Neural cell (in vitro differentiated cells): Measurements from ENCODE around the gene SEZ6L2. TPM values are rescaled to one million over a fixed set of nuclear protein-coding genes. Genes with fewer than 3 reads are reported as not detected.

Experiments used
- H2AFZ ChIP-seq: fragments of 200-600, 300-800 bp; sonication (generic), shearing (Covaris generic); 2 replicates; pipeline ENCODE4 v1.6.0; 2014; ENCODE audit warnings: low read depth, mild to moderate bottlenecking, antibody characterized with exemption, low read length, moderate library complexity
- H3F3A ChIP-seq: fragments of 200-600 bp; shearing (Covaris generic); 2 replicates; pipeline ENCODE4 v1.6.1; 2016; ENCODE audit warnings: mild to moderate bottlenecking, moderate library complexity, mixed read lengths, antibody characterized with exemption, low read length; ENCODE audit not compliant: insufficient read depth, poor library complexity, severe bottlenecking
- H3K27ac ChIP-seq: fragments of 200-600, 300-800 bp; sonication (generic), shearing (Covaris generic); 2 replicates; pipeline ENCODE4 v1.5.1; 2014; ENCODE audit warnings: mild to moderate bottlenecking, low read length, moderate library complexity
- H3K27me3 ChIP-seq: fragments of 300-800, 200-600 bp; sonication (generic), shearing (Covaris generic); 2 replicates; pipeline ENCODE4 v1.6.0; 2014; ENCODE audit warnings: mild to moderate bottlenecking, low read depth, low read length, moderate library complexity; ENCODE audit not compliant: insufficient read depth
- H3K36me3 ChIP-seq: fragments of 300-800, 200-600 bp; sonication (generic), shearing (Covaris generic); 2 replicates; pipeline ENCODE4 v1.5.1; 2014; ENCODE audit warnings: mild to moderate bottlenecking, antibody characterized with exemption, low read length, moderate library complexity; ENCODE audit not compliant: insufficient read depth
- H3K4me2 ChIP-seq: fragments of 300-800, 200-600 bp; sonication (generic), shearing (Covaris generic); 2 replicates; pipeline ENCODE4 v1.6.0; 2014; ENCODE audit warnings: mild to moderate bottlenecking, low read length
- H3K4me3 ChIP-seq: fragments of 300-800, 200-600 bp; sonication (generic), shearing (Covaris generic); 2 replicates; pipeline ENCODE4 v1.5.1; 2014; ENCODE audit warnings: mild to moderate bottlenecking, low read length, moderate library complexity
- H3K79me2 ChIP-seq: fragments of 200-600 bp; shearing (Covaris generic); replicated peaks from 2 replicates; pipeline ENCODE4 v1.6.0; 2014; ENCODE audit warnings: mild to moderate bottlenecking, low read length, moderate library complexity; ENCODE audit not compliant: insufficient read depth
- H3K9ac ChIP-seq: fragments of 300-800, 200-600 bp; sonication (generic), shearing (Covaris generic); 2 replicates; pipeline ENCODE4 v1.6.1; 2016; ENCODE audit warnings: mild to moderate bottlenecking, low read length, mixed read lengths
- H3K9me2 ChIP-seq: fragments of 200-600 bp; shearing (Covaris generic); 2 replicates; pipeline ENCODE4 v1.6.1; 2016; ENCODE audit warnings: mild to moderate bottlenecking, low read length, mixed read lengths; ENCODE audit not compliant: insufficient read depth
- H3K9me3 ChIP-seq: fragments of 200-600, 300-800 bp; sonication (generic), shearing (Covaris generic); 2 replicates; pipeline ENCODE4 v1.6.1; 2016; ENCODE audit warnings: mild to moderate bottlenecking, mixed run types, low read length, moderate library complexity, mixed read lengths
- H4K20me1 ChIP-seq: fragments of 200-600 bp; shearing (Covaris generic); 2 replicates; pipeline ENCODE4 v1.6.1; 2016; ENCODE audit warnings: mild to moderate bottlenecking, mixed run types; ENCODE audit not compliant: insufficient read depth
- EZH2 ChIP-seq: fragments of 200-600, 300-800 bp; shearing (Covaris generic), sonication (generic); IDR thresholded peaks from 2 replicates; pipeline ENCODE4 v1.6.1; 2014; ENCODE audit warnings: antibody characterized with exemption, low read length, borderline replicate concordance, mild to moderate bottlenecking; ENCODE audit not compliant: insufficient read depth, poor library complexity, severe bottlenecking
- MXI1 ChIP-seq: fragments of 450-650 bp; conservative IDR thresholded peaks from 2 replicates; pipeline ENCODE4 v1.6.1; 2014; ENCODE audit warnings: antibody characterized with exemption, mild to moderate bottlenecking; ENCODE audit not compliant: poor library complexity, severe bottlenecking
- POLR2AphosphoS5 ChIP-seq: IDR thresholded peaks from 2 replicates; pipeline ENCODE4 v1.6.1; 2012
- RAD21 ChIP-seq: fragments of 450-650 bp; conservative IDR thresholded peaks from 2 replicates; pipeline ENCODE4 v1.6.1; 2014; ENCODE audit warnings: antibody characterized with exemption, mild to moderate bottlenecking, moderate library complexity
- SMC3 ChIP-seq: fragments of 450-650 bp; conservative IDR thresholded peaks from 2 replicates; pipeline ENCODE4 v1.6.1; 2014; ENCODE audit warnings: antibody characterized with exemption, mild to moderate bottlenecking, moderate library complexity; ENCODE audit not compliant: poor library complexity
- TAF1 ChIP-seq: IDR thresholded peaks from 2 replicates; pipeline ENCODE4 v1.6.1; 2012; ENCODE audit warnings: low read depth
- polyA plus RNA-seq: library from polyadenylated mRNA; depleted of rRNA; stranded (reverse); fragments of >200 nt; gene quantifications from 2 replicates; pipeline ENCODE4 v1.2.3, GENCODE V29; 2014
- TF ChIP-seq, protein P1 (sequence below): IDR thresholded peaks from 2 replicates; pipeline ENCODE4 v1.6.1; 2012; ENCODE audit warnings: borderline replicate concordance
- TF ChIP-seq, protein P2 (sequence below): fragments of 450-650 bp; IDR thresholded peaks from 2 replicates; pipeline ENCODE4 v1.5.1; 2014; ENCODE audit warnings: antibody characterized with exemption, mild to moderate bottlenecking, moderate library complexity; ENCODE audit not compliant: poor library complexity, severe bottlenecking

Gene SEZ6L2
- polyA plus RNA-seq, 1 donor from 2014 or later, result 48.8 TPM

DNA sequence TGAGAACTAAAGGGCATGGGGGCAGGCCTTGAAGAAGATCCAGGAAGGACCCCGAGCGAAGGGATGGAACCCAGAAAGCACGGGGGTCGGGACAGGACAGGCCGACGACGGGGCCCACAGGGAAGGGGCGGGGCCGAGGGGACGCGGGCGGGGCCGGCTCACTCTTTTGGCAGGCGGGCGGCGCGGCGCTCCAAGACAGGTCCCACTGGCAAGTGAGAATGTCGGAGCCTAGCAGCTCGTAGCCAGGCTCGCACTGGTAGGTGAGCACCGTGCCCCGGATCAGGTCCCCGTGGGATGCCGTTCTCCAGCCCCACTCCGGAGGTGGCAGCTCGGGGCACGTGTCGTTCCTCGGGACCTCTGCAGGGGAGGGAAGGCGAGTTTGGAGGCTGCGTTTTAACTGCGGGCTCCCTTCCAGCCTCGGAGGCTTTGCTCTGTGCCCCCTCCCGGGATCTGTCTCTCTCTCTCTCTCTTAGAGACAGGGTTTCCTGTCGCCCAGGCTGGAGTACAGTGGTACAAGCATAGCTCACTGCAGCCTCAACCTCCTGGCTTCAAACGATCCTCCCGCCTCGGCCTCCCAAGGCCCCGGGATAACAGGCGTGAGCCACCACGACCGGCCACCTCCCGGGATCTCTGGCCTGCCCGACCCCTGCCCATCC lies 22.6 kb downstream of the SEZ6L2 start:
- Histone ChIP-seq H3K9me3 (no peaks in the 10 kb centered on the region), H3K9ac (no peak overlapping the region), H3K4me3 (no peak overlapping the region), H3K27me3 (peaks cover 5% of the 10 kb centered on the region), H4K20me1 (no peaks in the 10 kb centered on the region), H3K36me3 (no peaks in the 10 kb centered on the region), H3F3A (no peaks in the 10 kb centered on the region), H3K4me2 (no peak overlapping the region), H3K9me2 (no peaks in the 10 kb centered on the region), H3K27ac (no peak overlapping the region), H3K79me2 (no peaks in the 10 kb centered on the region), H2AFZ (no peak overlapping the region)
- TF ChIP-seq, protein P1, sequence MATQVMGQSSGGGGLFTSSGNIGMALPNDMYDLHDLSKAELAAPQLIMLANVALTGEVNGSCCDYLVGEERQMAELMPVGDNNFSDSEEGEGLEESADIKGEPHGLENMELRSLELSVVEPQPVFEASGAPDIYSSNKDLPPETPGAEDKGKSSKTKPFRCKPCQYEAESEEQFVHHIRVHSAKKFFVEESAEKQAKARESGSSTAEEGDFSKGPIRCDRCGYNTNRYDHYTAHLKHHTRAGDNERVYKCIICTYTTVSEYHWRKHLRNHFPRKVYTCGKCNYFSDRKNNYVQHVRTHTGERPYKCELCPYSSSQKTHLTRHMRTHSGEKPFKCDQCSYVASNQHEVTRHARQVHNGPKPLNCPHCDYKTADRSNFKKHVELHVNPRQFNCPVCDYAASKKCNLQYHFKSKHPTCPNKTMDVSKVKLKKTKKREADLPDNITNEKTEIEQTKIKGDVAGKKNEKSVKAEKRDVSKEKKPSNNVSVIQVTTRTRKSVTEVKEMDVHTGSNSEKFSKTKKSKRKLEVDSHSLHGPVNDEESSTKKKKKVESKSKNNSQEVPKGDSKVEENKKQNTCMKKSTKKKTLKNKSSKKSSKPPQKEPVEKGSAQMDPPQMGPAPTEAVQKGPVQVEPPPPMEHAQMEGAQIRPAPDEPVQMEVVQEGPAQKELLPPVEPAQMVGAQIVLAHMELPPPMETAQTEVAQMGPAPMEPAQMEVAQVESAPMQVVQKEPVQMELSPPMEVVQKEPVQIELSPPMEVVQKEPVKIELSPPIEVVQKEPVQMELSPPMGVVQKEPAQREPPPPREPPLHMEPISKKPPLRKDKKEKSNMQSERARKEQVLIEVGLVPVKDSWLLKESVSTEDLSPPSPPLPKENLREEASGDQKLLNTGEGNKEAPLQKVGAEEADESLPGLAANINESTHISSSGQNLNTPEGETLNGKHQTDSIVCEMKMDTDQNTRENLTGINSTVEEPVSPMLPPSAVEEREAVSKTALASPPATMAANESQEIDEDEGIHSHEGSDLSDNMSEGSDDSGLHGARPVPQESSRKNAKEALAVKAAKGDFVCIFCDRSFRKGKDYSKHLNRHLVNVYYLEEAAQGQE, result no peak
- TF ChIP-seq POLR2AphosphoS5, result no peak
- TF ChIP-seq, protein P2, sequence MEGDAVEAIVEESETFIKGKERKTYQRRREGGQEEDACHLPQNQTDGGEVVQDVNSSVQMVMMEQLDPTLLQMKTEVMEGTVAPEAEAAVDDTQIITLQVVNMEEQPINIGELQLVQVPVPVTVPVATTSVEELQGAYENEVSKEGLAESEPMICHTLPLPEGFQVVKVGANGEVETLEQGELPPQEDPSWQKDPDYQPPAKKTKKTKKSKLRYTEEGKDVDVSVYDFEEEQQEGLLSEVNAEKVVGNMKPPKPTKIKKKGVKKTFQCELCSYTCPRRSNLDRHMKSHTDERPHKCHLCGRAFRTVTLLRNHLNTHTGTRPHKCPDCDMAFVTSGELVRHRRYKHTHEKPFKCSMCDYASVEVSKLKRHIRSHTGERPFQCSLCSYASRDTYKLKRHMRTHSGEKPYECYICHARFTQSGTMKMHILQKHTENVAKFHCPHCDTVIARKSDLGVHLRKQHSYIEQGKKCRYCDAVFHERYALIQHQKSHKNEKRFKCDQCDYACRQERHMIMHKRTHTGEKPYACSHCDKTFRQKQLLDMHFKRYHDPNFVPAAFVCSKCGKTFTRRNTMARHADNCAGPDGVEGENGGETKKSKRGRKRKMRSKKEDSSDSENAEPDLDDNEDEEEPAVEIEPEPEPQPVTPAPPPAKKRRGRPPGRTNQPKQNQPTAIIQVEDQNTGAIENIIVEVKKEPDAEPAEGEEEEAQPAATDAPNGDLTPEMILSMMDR, result no peak
- TF ChIP-seq MXI1, result no peak
- TF ChIP-seq SMC3, result no peak
- no peak for TF ChIP-seq TAF1
- no peak for TF ChIP-seq EZH2

DNA sequence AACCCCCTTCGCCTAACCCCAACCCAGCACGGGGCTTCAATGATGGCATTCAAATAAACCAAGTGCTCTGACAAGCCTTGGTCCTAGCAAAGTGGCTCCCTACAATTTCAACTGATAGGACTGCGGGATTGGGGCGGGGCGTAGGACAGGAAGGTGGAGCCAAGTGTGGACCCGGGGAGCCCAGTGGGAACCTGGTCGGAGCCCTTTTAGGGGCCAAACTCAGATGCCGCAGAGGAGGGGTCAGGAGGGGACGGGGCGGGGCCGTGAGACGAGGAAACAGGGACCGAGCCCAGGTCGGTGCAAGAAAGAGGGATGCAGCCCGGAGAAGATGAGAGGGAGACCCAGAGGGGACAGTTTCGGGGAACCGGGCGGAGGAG lies 23.1 kb downstream of the SEZ6L2 start:
- Histone ChIP-seq H3K4me3 (no peak overlapping the region), H3K9ac (no peak overlapping the region), H3K4me2 (no peak overlapping the region), H3K27ac (no peak overlapping the region), H4K20me1 (no peaks in the 10 kb centered on the region), H3K9me2 (no peaks in the 10 kb centered on the region), H2AFZ (no peak overlapping the region), H3K9me3 (no peaks in the 10 kb centered on the region), H3K27me3 (peaks cover 5% of the 10 kb centered on the region), H3K79me2 (no peaks in the 10 kb centered on the region), H3K36me3 (no peaks in the 10 kb centered on the region), H3F3A (no peaks in the 10 kb centered on the region)
- TF ChIP-seq EZH2 (no peak), MXI1 (no peak), TAF1 (no peak), POLR2AphosphoS5 (no peak), RAD21 (no peak)
- TF ChIP-seq, protein P2, result no peak
- TF ChIP-seq, protein P1, result no peak
